ENCODE data around the gene SPTLC2. TPM values are rescaled to one million over a fixed set of nuclear protein-coding genes. Genes with fewer than 3 reads are reported as not detected.
"Not testable (repeated sequence)": the region's sequence is repeated elsewhere in the genome, so short reads cannot be mapped to it uniquely, and the experiment has no call there.

Gene SPTLC2
- total RNA-seq, 1 experiment from 2014 or later, result 68.4 TPM

DNA sequence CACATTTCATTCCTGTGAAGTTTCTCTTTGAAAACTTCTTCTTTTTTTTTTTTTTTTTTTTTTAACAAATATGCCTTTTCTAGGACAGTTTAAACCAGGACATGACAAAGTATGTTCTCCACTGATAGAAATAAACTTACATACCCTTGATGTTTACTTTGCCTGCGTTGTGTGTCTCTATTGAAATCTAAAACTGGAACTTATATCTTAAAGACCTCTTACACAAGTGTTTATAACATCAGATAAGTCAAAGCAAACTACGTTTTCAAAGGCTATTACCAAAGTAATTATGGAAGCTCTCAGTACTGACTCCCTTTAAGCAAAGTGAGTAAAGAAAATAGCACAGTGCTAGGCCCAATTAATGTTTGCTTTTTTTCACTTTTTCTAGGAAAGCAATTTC, 87.2 kb downstream of the SPTLC2 start:
- Histone ChIP-seq H3K9me3 (ENCODE audit: insufficient read depth, low read depth) (no peaks in the 10 kb centered on the region), H3K27me3 (ENCODE audit: insufficient read depth, low read depth) (no peaks in the 10 kb centered on the region), H4K20me1 (ENCODE audit: insufficient read depth) (no peaks in the 10 kb centered on the region; the same call in 1 of the 2 replicates), H3K4me3 (no peak overlapping the region), H3K4me1 (replicated peaks; ENCODE audit: insufficient read depth) (no peaks in the 10 kb centered on the region), H3K79me2 (ENCODE audit: low read depth) (peaks cover 4% of the 10 kb centered on the region; the same call in 1 of the 2 replicates), H3F3A (ENCODE audit: insufficient read depth, low read depth) (peaks cover 3% of the 10 kb centered on the region; the same call in 1 of the 2 replicates), H3K9me2 (ENCODE audit: insufficient read depth) (no peaks in the 10 kb centered on the region), H2AFZ (no peak overlapping the region), H3K4me2 (no peak overlapping the region), H3K36me3 (ENCODE audit: low read depth) (no peaks in the 10 kb centered on the region), H3K27ac (no peak overlapping the region)
- BruUV-seq (replicated peaks), result no TSS peak
- TF ChIP-seq, protein P1, sequence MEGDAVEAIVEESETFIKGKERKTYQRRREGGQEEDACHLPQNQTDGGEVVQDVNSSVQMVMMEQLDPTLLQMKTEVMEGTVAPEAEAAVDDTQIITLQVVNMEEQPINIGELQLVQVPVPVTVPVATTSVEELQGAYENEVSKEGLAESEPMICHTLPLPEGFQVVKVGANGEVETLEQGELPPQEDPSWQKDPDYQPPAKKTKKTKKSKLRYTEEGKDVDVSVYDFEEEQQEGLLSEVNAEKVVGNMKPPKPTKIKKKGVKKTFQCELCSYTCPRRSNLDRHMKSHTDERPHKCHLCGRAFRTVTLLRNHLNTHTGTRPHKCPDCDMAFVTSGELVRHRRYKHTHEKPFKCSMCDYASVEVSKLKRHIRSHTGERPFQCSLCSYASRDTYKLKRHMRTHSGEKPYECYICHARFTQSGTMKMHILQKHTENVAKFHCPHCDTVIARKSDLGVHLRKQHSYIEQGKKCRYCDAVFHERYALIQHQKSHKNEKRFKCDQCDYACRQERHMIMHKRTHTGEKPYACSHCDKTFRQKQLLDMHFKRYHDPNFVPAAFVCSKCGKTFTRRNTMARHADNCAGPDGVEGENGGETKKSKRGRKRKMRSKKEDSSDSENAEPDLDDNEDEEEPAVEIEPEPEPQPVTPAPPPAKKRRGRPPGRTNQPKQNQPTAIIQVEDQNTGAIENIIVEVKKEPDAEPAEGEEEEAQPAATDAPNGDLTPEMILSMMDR (conservative IDR thresholded peaks at IDR 0.05), result no peak
- no peak for TF ChIP-seq EZH2 (IDR thresholded peaks at IDR 0.05; ENCODE audit: low read depth)
- intact Hi-C loops (cut with micrococcal nuclease; ENCODE audit: unreplicated experiment), result no loop called here
- CTCF ChIA-PET, result no interaction called here
- POLR2A ChIA-PET (ENCODE audit: unreplicated experiment), result no interaction called here
- DNase-seq, result no peak

- H3K27ac ChIP-seq; intact Hi-C loops (cut with micrococcal nuclease; ENCODE audit: unreplicated experiment); H3F3A ChIP-seq (ENCODE audit: insufficient read depth, low read depth); H3K36me3 ChIP-seq (ENCODE audit: low read depth); H3K9me2 ChIP-seq (ENCODE audit: insufficient read depth); H3K4me1 ChIP-seq (replicated peaks; ENCODE audit: insufficient read depth); BruUV-seq (replicated peaks); H2AFZ ChIP-seq; H4K20me1 ChIP-seq (ENCODE audit: insufficient read depth); CTCF ChIA-PET; H3K9me3 ChIP-seq (ENCODE audit: insufficient read depth, low read depth); H3K79me2 ChIP-seq (ENCODE audit: low read depth); H3K27me3 ChIP-seq (ENCODE audit: insufficient read depth, low read depth); DNase-seq; POLR2A ChIA-PET (ENCODE audit: unreplicated experiment); H3K4me3 ChIP-seq; H3K4me2 ChIP-seq: not testable (repeated sequence)
Measured at GRCh38 chr14:77528701-77529100, 87.7 kb downstream of the SPTLC2 start.

DNA sequence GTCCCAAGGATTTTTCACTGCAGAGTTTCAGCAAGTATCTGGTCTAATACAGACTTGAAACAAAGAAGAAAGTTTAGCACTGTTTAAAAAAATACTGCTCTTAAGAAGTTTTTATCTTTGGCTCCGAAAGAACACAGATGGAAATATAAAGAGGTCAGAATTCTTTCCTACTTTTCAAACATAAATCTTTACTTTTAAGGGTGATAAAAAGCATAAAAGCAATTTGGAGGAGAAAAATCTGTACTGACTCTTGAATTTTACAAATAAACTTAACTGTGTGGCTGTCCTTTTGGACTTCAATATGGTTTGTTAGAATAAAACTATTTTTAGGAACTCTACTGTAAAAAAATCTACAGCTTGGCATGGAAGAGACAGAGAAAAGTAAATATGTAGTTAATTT, 90.2 kb downstream of the SPTLC2 start:
- Histone ChIP-seq H3K9me3 (ENCODE audit: insufficient read depth, low read depth) (no peaks in the 10 kb centered on the region), H3K79me2 (ENCODE audit: low read depth) (peaks cover 4% of the 10 kb centered on the region; the same call in 1 of the 2 replicates), H3K36me3 (ENCODE audit: low read depth) (peaks cover 7% of the 10 kb centered on the region; the same call in 1 of the 2 replicates), H3K9me2 (ENCODE audit: insufficient read depth) (no peaks in the 10 kb centered on the region), H2AFZ (no peak overlapping the region), H4K20me1 (ENCODE audit: insufficient read depth) (no peaks in the 10 kb centered on the region; the same call in 1 of the 2 replicates), H3K27ac (no peak overlapping the region), H3K4me1 (replicated peaks; ENCODE audit: insufficient read depth) (no peaks in the 10 kb centered on the region), H3K4me3 (no peak overlapping the region), H3F3A (ENCODE audit: insufficient read depth, low read depth) (peaks cover 3% of the 10 kb centered on the region; the same call in 1 of the 2 replicates), H3K4me2 (no peak overlapping the region), H3K27me3 (ENCODE audit: insufficient read depth, low read depth) (no peaks in the 10 kb centered on the region)
- TF ChIP-seq EZH2 (IDR thresholded peaks at IDR 0.05; ENCODE audit: low read depth), result no peak
- TF ChIP-seq, protein P1 (conservative IDR thresholded peaks at IDR 0.05), result no peak
- ChIA-PET CTCF (no interaction called here), POLR2A (ENCODE audit: unreplicated experiment) (no interaction called here)
- BruUV-seq (replicated peaks), result no TSS peak
- intact Hi-C loops (cut with micrococcal nuclease; ENCODE audit: unreplicated experiment), result no loop called here
- no peak for DNase-seq

GRCh38 chr14:77524536-77524935, 91.9 kb downstream of the SPTLC2 start:
- BruUV-seq (replicated peaks), result no TSS peak
- intact Hi-C loops (cut with micrococcal nuclease; ENCODE audit: unreplicated experiment), result no loop called here
- Histone ChIP-seq H4K20me1 (ENCODE audit: insufficient read depth) (no peaks in the 10 kb centered on the region; the same call in 1 of the 2 replicates), H3K4me1 (replicated peaks; ENCODE audit: insufficient read depth) (no peaks in the 10 kb centered on the region), H3K27me3 (ENCODE audit: insufficient read depth, low read depth) (no peaks in the 10 kb centered on the region), H2AFZ (no peak overlapping the region), H3F3A (ENCODE audit: insufficient read depth, low read depth) (peaks cover 3% of the 10 kb centered on the region; the same call in 1 of the 2 replicates), H3K79me2 (ENCODE audit: low read depth) (peaks cover 4% of the 10 kb centered on the region; the same call in 1 of the 2 replicates), H3K9me2 (ENCODE audit: insufficient read depth) (no peaks in the 10 kb centered on the region), H3K9me3 (ENCODE audit: insufficient read depth, low read depth) (no peaks in the 10 kb centered on the region), H3K27ac (no peak overlapping the region), H3K36me3 (ENCODE audit: low read depth) (peaks cover 20% of the 10 kb centered on the region; the same call in 1 of the 2 replicates), H3K4me3 (no peak overlapping the region), H3K4me2 (no peak overlapping the region)
- TF ChIP-seq EZH2 (IDR thresholded peaks at IDR 0.05; ENCODE audit: low read depth), result no peak
- TF ChIP-seq, protein P1 (conservative IDR thresholded peaks at IDR 0.05), result no peak
- ChIA-PET POLR2A (ENCODE audit: unreplicated experiment) (interaction anchor here (0.6 kb wide), 1 partner anchor 149 kb away, joined by 5 read pairs; no protein-coding TSS in a partner anchor), CTCF (no interaction called here)
- no peak for DNase-seq

Data from PC-9 (cell line).